ENCODE measurements around the gene LARP1.
"Not testable (repeated sequence)": the region's sequence is repeated elsewhere in the genome, so short reads cannot be mapped to it uniquely, and the experiment has no call there.

LARP1 gene

DNA sequence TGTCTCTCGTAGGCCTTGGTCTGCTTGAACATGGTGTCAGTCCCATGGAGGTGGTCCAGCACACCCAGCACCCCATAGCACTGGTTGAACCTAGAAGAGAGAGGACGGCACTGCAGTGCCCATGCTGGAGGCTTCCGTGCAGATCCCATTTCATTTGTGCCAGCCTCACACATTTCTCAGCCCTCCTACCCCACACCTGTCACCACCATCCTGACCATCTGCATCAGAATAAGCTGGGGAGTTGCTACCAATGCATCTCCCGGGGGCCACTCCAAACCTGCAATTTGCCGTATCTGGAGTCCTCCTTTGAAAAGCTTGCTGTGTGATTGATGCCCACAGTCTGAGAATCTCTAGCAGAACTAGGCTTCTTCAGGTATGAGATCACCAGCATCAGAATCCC, 65.2 kb downstream of the LARP1 start:
- DNase-seq (ENCODE audit: extremely low read depth in 1 of 2, low read depth in 1 of 2): no peak

DNA sequence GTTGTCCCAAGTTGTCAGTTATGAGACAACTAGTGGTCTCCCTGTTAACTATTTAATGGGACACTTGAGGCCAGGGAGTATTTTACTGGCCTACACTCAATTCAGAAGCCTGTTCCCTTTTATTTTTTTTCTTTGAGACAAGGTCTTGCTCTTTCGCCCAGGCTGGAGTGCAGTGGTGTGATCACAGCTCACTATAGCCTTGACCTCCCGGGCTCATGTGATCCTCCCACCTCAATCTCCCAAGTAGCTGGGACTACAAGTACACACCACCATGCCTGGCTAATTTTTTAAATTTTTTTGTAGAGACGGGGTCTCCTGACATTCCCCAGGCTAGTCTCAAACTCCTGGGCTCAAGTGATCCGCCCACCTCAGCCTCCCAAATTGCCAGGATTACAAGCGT, 67.7 kb downstream of the LARP1 start:
- not testable (repeated sequence) for DNase-seq (ENCODE audit: extremely low read depth in 1 of 2, low read depth in 1 of 2)

DNA sequence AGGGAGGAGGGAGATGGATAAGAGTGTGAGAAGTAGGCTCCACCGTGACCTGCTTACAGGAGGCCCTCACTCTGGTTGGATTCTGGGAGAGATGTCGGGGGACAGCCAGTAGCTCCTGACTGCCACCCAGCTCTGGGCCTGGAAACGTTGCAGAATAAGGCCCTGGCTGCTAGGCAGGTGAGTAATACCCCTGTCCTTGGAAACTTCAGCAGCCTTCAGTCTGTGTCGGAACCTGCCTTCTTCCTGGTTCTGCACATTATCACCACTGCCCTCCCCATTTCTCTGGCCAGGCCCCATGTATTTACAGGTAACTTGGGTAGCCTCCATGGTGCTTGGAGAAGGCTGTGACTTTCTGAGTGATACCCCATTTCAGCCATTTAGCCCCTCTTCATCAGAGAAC, 68.4 kb downstream of the LARP1 start:
- DNase-seq (ENCODE audit: extremely low read depth in 1 of 2, low read depth in 1 of 2): no peak

DNA sequence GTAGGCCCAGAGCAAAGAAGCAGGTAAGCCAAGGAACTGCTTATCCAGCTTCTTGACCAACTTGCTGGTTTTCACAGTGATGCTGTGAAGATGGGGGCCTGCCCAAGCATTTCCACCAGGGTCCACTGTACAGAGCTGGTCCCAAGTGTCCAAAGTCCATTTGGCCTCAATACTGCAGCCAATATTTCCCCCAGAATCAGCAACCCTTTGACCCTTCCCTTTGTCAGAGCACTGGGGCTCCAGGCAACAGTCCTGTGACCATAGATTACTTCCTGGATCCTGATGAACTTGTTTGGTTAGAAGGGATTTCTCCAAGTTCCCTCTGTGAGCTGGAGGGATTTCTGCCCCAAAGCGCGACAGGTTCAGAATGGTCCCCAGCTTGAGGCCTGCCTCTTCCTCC, 68.9 kb downstream of the LARP1 start:
- DNase-seq (ENCODE audit: extremely low read depth in 1 of 2, low read depth in 1 of 2): no peak

DNA sequence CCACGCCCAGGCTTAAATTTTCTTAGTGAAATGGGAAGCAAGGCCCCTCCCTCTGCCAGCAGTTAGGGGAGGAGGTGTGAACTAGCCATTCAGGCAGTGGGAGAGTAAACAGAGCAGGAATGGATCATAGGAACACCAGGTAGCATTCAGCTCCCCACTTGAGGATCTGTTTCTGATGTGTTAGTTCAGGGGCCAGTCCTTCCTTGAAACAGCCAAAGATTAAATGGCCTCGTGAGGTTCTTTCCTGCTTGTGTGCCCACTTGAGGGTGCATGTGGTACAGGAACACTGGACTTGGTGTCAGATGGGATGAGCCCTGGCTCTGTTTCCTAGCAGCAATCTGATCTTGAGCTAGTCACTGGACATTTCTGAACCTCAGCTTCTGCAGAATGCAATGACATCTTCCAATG, 74.0 kb downstream of the LARP1 start:
- DNase-seq (ENCODE audit: extremely low read depth in 1 of 2, low read depth in 1 of 2): no peak

DNA sequence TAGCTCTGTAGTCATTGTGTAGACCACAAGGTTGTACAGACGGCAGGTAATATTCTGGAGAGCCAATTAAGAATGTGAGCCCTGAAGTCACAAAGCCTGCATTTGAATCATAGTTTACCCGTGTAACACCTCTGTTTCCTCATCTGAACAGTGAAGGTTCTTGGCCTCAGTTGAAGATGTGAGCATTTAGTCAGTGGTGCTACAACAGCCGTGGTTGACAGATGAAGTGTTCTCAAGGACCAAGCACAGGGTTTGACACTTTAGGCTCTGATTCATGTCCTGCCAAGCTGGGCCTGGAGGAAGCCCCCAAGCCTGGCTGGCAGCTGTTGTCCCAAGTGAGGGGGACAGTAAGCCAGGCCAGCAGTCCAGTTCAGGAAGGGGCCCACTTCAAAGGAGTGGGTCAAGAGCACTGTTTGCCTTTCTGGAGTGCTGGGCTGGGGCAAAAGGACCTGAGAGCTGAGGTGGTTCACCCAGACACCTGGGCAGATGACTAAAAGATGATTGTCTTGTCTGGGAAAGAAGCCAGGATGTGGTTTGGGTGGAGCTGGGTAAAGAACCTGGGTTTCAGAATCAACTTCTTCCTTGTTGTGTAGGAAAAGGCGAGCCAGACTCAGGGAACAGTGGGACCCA, 74.5 kb downstream of the LARP1 start:
- peak in 1 of 2 donors; percentile 14 for DNase-seq (ENCODE audit: extremely low read depth in 1 of 2, low read depth in 1 of 2)

DNA sequence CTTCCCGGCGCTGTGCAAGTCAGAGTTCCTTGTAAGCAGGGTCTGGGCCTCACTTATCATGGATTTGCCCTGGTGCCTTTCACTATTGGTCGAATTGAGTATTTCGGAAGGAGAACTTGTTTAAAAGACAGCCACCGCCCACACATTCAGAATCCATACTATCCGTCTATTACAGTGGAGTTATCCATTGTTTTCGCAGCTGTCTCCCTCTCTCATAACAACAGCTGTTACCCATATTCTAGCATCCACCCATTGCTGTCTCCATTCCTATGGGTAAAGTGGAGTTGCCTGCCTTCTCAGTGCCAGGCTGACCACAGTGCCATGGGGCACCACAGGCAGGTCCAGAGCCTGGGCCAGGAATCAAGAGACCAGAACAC, 75.0 kb downstream of the LARP1 start:
- no peak for DNase-seq (ENCODE audit: extremely low read depth in 1 of 2, low read depth in 1 of 2)

DNA sequence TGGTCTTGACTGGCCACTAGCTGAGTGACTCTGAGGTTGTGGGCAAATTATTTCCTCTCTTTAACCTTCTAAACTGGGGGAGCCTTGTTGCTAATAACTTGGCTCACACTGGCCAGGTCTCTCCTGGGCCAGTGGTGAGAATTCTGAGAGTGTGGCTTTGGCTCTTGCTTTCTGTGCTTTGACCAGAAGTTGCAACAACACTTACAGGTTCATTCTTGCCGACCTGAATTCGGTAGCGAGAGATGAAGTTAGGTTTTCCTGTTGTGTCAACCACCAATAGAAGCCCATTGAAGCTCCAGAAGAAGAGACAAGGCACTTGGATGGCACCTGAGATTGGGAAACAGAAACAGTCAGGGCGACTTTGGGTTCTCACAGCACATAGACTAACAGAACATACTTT, 75.4 kb downstream of the LARP1 start:
- no peak for DNase-seq (ENCODE audit: extremely low read depth in 1 of 2, low read depth in 1 of 2)

DNA sequence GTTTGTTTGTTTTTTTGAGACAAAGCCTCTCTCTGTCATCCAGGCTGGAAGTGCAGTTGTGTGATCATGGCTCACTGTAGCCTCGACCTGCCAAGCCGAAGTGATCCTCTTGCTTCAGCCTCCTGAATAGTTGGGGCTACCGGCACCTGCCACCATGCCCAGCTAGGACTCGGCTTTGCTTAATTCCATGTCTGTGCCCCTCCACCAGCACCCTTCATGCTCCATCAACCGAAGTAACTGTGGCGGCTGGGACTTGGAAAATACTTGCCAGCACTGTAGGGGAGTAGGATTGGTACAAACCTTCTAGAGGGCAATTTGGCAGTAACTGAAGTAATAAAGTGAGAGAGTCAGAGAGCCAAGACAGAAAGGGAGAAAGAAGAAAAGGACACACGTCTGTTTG, 76.3 kb downstream of the LARP1 start:
- DNase-seq (ENCODE audit: extremely low read depth in 1 of 2, low read depth in 1 of 2): no peak

DNA sequence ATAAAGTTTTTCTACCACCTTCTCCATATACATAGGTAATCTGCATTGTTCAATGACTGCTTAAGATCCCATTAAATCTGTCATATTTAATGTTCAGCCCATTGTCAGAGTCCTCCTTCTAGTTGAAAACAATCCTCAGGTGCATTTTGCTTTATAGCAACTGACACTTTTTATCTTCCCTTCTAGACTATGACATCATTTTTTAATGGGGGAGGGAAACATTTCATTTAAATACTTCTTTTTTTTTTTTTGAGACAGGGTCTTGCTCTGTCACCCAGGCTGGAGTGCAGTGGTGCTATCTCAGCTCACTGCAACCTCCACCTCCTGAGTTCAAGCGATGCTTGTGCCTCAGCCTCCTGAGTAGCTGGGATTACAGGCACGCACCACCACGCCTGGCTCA, 77.6 kb downstream of the LARP1 start:
- DNase-seq (ENCODE audit: extremely low read depth in 1 of 2, low read depth in 1 of 2): not testable (repeated sequence)

DNA sequence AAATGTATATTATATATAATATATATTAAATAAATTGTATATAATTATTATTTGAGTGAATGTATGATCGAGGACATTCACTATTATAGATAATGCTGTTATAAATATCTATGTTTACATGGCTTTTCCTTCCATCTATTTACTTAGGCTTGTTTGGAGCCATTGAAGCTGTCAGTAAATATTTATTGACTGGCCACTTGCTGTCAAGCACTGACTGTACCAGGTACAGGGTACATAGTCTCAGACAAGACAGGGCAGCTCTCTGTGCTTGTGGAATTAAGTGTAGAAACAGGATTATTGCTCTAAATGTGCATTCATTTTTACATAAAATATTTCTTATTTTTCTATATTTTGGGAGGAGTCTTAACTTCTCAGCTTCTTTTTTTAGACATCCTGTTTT, 78.9 kb downstream of the LARP1 start:
- no peak for DNase-seq (ENCODE audit: extremely low read depth in 1 of 2, low read depth in 1 of 2)

DNA sequence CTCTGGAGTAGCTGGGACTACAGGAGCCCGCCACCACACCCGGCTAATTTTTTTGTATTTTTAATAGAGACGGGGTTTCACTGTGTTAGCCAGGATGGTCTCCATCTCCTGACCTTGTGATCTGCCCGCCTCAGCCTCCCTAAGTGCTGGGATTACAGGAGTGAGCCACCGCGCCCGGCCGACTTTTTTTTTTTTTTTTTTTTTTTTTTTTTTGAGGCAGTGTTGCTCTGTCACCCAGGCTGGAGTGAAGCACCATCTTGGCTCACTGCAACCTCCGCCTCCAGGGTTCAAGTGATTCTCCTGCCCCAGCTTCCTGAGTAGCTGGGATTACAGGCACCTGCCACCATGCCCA, 80.5 kb downstream of the LARP1 start:
- not testable (repeated sequence) for DNase-seq (ENCODE audit: extremely low read depth in 1 of 2, low read depth in 1 of 2)

DNA sequence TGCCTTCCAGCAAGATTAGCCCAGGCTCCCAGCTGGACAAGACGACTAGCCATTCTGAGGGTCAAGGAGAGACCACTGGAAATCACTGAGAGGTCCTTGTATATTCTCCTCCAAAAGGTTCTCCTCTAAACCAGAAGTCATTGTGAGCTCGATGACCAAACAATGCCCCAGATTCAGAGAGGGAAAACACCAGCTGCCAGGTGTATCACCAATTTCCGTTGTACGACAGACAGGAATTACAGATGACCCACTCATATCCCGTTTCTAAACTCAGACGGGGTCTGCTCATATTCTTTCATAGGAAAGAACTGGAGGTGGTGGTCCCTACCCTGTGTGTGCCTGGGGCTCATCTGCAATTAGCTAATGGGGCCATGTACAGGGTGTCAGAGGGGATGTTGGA, 81.0 kb downstream of the LARP1 start:
- no peak for DNase-seq (ENCODE audit: extremely low read depth in 1 of 2, low read depth in 1 of 2)

DNA sequence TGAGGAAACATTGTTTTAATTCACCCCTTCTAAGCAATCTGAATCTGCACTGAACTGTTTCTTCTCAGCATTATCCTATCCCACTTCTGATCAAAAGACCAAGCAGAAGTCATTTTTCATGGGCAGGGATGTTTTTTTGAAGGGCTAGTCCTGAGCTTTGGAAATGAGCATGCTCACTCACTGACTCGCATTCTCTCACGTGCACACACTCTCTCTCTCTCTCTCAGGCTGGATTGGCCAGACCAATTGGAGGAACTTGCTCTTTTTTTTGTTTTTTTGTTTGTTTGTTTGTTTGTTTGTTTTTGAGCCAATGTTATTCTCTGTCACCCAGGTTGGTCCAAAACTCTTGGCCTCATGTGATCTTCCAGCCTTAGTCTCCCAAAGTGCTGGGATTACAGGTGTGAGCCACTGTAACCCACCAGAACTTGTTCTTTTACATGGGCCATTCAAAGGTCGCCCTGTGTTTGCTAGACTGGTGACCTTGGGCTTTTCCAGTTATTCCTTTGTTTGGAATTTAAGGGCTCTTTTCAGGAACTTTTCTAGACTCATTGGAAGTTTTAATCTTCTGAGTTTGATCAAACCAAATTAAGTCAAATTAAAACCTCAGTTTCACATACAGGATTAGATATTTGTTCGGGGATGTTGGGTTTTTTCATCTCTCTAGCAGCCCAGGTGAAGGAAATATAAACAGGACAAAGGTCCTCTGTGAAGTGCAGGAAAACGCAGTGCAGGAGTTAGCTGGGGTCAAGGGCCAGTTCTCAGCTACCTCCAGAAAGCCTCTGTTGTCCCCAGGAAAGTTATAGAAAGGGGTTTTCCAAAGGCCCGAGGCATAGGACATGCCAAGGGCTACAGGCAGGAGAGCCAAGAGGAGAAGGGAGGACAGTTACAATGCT, 82.1 kb downstream of the LARP1 start:
- DNase-seq (ENCODE audit: extremely low read depth in 1 of 2, low read depth in 1 of 2): no peak

DNA sequence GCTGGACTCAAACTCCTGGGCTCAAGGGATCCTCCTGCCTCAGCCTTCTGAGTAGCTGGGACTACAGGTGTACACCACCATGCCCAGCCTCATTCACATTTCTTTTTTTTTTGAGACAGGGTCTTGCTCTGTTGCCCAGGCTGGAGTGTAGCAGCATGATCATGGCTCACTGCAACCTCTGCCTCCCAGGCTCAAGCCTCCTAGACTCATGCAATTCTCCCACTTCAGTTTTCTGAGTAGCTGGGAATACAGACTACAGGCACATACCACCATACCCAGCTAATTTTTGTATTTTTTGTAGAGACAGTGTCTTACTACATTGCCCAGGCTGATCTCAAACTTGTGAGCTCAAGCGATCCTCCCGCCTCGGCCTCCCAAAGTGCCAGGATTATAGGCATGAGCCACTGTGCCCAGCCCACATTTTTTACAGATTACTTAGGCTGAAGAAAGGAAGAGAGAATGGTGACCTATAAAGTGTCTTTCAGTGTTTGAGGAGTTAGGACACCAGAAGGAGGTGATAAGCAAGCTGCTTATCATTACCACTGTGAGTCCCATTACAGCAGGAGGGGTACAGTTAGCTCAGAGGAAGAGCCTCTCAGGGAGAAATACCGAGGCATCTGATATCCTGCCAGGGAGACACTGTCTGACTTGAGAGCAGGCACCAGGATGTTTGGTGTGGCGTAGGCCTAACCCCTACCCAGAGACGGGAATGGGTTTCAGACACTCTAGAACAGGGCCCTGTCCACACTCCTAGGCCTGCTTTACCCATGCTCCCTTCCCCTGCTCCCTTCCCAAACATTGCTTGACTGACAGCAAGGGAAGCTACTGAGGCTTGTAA, 85.5 kb downstream of the LARP1 start:
- no peak for DNase-seq (ENCODE audit: extremely low read depth in 1 of 2, low read depth in 1 of 2)

DNA sequence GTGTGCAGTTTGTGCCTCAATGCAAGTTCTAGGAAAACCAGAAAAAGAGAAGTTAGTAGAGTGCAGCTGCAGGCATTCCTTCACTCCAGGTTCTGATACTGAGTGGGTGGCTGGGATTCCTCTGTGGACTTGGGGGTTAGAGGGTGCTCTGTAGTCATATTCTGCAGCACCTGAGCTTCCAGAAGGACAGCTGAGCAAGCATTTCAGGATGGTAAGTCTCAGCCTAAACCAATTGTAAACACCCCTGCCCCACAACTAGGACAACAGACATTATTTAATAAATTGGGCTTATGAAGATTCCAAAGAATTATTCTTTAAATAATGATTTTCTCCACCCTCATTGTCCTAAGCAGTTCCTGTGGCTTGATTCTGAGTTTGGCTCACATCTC, 86.1 kb downstream of the LARP1 start:
- DNase-seq (ENCODE audit: extremely low read depth in 1 of 2, low read depth in 1 of 2): no peak

DNA sequence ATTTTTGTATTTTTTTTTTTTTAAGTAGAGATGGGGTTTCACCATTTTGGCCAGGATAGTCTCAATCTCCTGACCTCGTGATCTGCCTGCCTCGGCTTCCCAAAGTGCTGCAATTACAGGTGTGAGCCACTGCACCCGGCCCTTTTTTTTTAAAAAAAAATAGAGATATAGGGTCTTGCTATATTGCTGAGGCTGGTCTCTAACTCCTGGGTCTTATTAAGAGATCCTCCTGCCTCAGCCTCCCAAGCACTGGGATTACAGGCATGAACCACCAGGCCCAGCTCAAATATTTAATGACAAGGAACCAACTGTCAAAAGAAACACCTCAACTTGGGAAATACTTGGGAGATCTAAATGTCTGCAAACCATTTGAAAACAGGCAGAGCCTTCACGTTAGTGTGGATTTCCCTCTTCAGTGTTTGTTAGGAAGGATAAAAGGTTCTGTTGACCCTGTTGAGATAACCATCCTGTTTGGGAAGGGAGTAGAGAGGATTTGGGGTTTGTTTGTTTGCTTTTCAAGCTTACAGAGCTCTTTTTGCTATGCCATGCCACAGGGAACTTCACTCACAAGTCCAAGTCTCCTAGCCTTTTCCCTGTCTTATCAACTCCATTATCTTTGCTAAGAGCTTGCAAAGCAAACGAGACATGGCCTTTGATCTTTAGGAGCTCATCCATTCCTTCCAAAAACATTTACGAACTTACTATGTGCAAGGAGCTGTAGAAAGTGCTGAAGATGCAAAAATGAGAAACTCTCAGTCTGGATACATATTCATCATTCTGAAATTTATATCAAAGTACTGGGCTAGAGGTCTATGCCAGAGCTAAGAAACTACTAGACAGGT, 87.7 kb downstream of the LARP1 start:
- no peak for DNase-seq (ENCODE audit: extremely low read depth in 1 of 2, low read depth in 1 of 2)

DNA sequence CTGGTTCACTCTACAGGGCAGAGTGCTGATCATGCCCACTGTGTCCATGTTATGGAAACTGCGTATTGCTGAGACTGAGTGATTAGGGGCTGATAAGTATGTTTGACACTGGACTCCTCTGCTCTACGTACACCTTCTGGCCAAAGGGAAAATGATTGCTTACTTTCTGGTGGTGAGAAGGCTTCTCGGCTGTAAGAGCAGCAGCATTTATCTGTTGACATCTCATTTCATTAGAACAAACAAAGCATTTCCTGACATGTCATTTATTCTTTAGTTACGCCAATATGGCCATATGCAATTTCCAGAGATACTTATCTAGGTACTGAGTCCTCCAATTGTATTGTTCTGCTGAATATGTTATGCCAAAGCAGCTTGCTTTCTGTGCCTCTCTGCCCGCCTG, 89.6 kb downstream of the LARP1 start:
- DNase-seq (ENCODE audit: extremely low read depth in 1 of 2, low read depth in 1 of 2): no peak

DNA sequence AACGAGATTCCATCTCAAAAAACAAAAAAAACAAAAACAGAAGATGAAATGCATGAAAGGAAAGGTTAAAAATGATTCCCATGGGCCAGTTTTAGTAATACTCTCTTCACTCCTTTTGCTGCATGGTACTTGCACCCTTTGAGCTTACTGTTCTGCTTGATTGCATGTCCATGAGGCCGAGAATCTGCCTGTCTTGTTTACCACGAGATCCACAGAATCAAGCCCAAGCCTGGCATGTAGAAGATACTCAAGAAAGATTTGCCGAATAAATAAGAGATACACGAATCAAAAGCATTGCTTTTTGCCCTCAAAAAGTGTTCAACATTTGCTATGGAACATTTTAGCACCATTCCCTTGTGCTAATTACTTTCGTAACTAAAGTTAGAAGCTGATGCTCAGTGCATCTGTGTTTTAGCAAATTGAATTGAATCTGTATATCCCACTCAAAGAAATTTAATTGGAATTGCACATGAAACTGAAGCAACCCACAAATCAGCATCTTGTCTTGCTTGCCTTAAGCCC, 94.1 kb downstream of the LARP1 start:
- DNase-seq (ENCODE audit: extremely low read depth in 1 of 2, low read depth in 1 of 2): no peak

DNA sequence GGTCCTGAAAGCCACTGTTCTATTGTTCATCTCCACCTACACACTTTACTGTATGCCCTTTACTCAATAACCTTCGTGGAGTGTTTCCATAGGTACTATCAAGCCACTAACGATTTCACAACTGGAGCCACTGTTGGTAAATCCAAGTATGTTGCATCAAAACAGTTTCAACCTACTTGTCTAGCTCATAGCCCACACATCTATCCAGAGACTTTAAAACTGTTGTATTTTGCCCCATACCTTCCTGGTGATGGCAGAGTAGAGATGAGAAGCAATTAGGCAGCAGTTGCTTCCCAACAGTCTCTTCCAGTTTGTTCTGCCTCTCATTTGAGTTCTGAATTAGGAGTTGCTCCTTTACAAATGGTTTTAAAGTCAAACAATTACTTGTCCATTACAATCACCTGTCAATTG, 94.6 kb downstream of the LARP1 start:
- DNase-seq (ENCODE audit: extremely low read depth in 1 of 2, low read depth in 1 of 2): no peak

All from stimulated activated CD8-positive, alpha-beta memory T cell treated with anti-CD3 and anti-CD28 coated beads, Interleukin-7, amount 100 ng/mL, for 48 hours (primary cell).